K562 (cell line): ENCODE measurements around the gene NDUFS6. TPM values are rescaled to one million over a fixed set of nuclear protein-coding genes. Genes with fewer than 3 reads are reported as not detected.

Experiments used
- ATAC-seq: fragments of 200-7000 bp; cut with Tn5 transposase; 3 replicates; pipeline ENCODE4 v1.9.1; 2020; ENCODE audit warnings: moderate library complexity
- BruUV-seq: library from RNA; stranded (reverse); fragments of 400-500 nt; replicated peaks from 2 replicates; lab custom pipeline; 2021; lab: Mats Ljungman, UMichigan
- CTCF ChIA-PET: fragments of 300-600 bp; formaldehyde crosslinking; extraction: SDS; loops from one replicate; lab custom pipeline; 2021; ENCODE audit warnings: low intra/inter-chr PET ratio; lab: Yijun Ruan, JAX
- POLR2A ChIA-PET: fragments of 300-600, 350-650 bp; sonication (Branson Sonifier 250); formaldehyde crosslinking; extraction: SDS; loops from one replicate; lab custom pipeline; 2021; ENCODE audit warnings: antibody characterized with exemption, inconsistent platforms; lab: Yijun Ruan, JAX
- DNase-seq, 4 experiments: peaks; one replicate each; pipeline versions ENCODE4 v3.0.0 to v3.0.0-alpha.2; 2011 to 2018; ENCODE audit warnings: low spot score in 3 of 4, mixed read lengths in 3 of 4; ENCODE audit errors: extremely low read depth in 1 of 4
- FAIRE-seq: peaks from 2 replicates; lab custom pipeline; 2011; peaks lifted over from hg19 to GRCh38; lab: Jason Lieb, UNC
- H2AFZ ChIP-seq: 2 replicates; pipeline ENCODE4 v1.6.0; 2011; ENCODE audit warnings: low read depth, low read length, control low read depth, inconsistent platforms
- H3K27ac ChIP-seq: fragments of 200-600 bp; 3 replicates; pipeline ENCODE4 v1.8.0; 2011; ENCODE audit warnings: low read depth, mild to moderate bottlenecking, control low read depth, inconsistent platforms, low read length, moderate library complexity, mixed read lengths; ENCODE audit errors: extremely low read depth
- H3K27me3 ChIP-seq, 2 experiments: fragments of 300-600 bp in 1 of 2; 2 replicates in 1 of 2; 3 replicates in 1 of 2; pipeline versions ENCODE4 v1.6.0 to v1.8.0; 2011; ENCODE audit warnings: inconsistent platforms in 2 of 2, low read length in 2 of 2, mild to moderate bottlenecking in 1 of 2, mixed read lengths in 1 of 2, moderate library complexity in 1 of 2; ENCODE audit not compliant: control insufficient read depth in 2 of 2, insufficient read depth in 2 of 2
- H3K36me3 ChIP-seq: fragments of 300-600 bp; 3 replicates; pipeline ENCODE4 v1.8.0; 2011; ENCODE audit warnings: mild to moderate bottlenecking, low read length, inconsistent platforms; ENCODE audit not compliant: control insufficient read depth, insufficient read depth
- H3K4me1 ChIP-seq, 2 experiments: fragments of 200-600 bp in 1 of 2; replicated peaks in 1 of 2; 2 replicates in 1 of 2; 3 replicates in 1 of 2; pipeline versions ENCODE4 v1.5.1 to v1.8.0; 2011; ENCODE audit warnings: inconsistent platforms in 2 of 2, low read length in 2 of 2, mild to moderate bottlenecking in 1 of 2, mixed read lengths in 1 of 2, moderate library complexity in 1 of 2; ENCODE audit not compliant: control insufficient read depth in 2 of 2, insufficient read depth in 2 of 2
- H3K4me2 ChIP-seq: 2 replicates; pipeline ENCODE4 v1.6.1; 2011; ENCODE audit warnings: low read length, control low read depth, inconsistent platforms, mixed read lengths; ENCODE audit not compliant: insufficient read depth
- H3K4me3 ChIP-seq: fragments of 200-600 bp; sonication (generic), shearing (Covaris generic); 2 replicates; pipeline ENCODE4 v1.5.1; 2016; ENCODE audit warnings: control low read depth, inconsistent platforms
- H3K79me2 ChIP-seq: fragments of 200-600 bp; 3 replicates; pipeline ENCODE4 v1.8.0; 2011; ENCODE audit warnings: low read length, inconsistent platforms; ENCODE audit not compliant: control insufficient read depth, insufficient read depth
- H3K9ac ChIP-seq, 2 experiments: 2 replicates each; pipeline versions ENCODE4 v1.6.0 to v1.6.1; 2011; ENCODE audit warnings: low read depth in 2 of 2, low read length in 2 of 2, control low read depth in 1 of 2, inconsistent platforms in 1 of 2, mild to moderate bottlenecking in 1 of 2, mixed read lengths in 1 of 2; ENCODE audit not compliant: insufficient read depth in 1 of 2
- H3K9me1 ChIP-seq: one replicate; pipeline ENCODE4 v1.6.0; 2011; ENCODE audit warnings: inconsistent platforms, mild to moderate bottlenecking, low read length, moderate library complexity; ENCODE audit not compliant: control insufficient read depth, insufficient read depth
- H3K9me3 ChIP-seq: replicated peaks from 2 replicates; pipeline ENCODE4 v1.5.1; 2011; ENCODE audit warnings: low read depth, low read length, inconsistent platforms; ENCODE audit not compliant: control insufficient read depth, insufficient read depth
- H4K20me1 ChIP-seq: replicated peaks from 2 replicates; pipeline ENCODE4 v1.6.1; 2011; ENCODE audit warnings: low read length, inconsistent platforms, mixed read lengths; ENCODE audit not compliant: control insufficient read depth, insufficient read depth
- CCNT2 ChIP-seq: IDR thresholded peaks from 2 replicates; pipeline ENCODE4 v1.6.1; 2011; ENCODE audit warnings: borderline replicate concordance, low read depth, mild to moderate bottlenecking, moderate library complexity, mixed read lengths, low read length; ENCODE audit not compliant: insufficient read length; ENCODE audit errors: extremely low read depth
- CREB1 ChIP-seq, 2 experiments: sonication (generic) in 1 of 2; formaldehyde crosslinking in 1 of 2; IDR thresholded peaks; 2 replicates each; pipeline versions ENCODE4 v1.6.1 to v1.8.0; 2012 to 2022; ENCODE audit warnings: inconsistent platforms in 1 of 2, mild to moderate bottlenecking in 1 of 2, missing genetic modification reagents in 1 of 2, moderate library complexity in 1 of 2
- DEAF1 ChIP-seq: fragments of 450-650 bp; formaldehyde crosslinking; IDR thresholded peaks from 2 replicates; pipeline ENCODE4 v1.4.0; 2020; ENCODE audit warnings: mild to moderate bottlenecking, moderate library complexity
- E2F3 ChIP-seq: fragments of 250-450 bp; sonication (Bioruptor Pico); IDR thresholded peaks from 2 replicates; pipeline ENCODE4 v1.4.0; 2020; ENCODE audit warnings: mild to moderate bottlenecking
- ETS2 ChIP-seq: IDR thresholded peaks from 2 replicates; pipeline ENCODE4 v1.6.1; 2016; ENCODE audit warnings: borderline replicate concordance, missing genetic modification characterization, mild to moderate bottlenecking, moderate library complexity, missing compliant biosample characterization; ENCODE audit not compliant: poor library complexity, severe bottlenecking
- ETV1 ChIP-seq: fragments of 450-650 bp; conservative IDR thresholded peaks from 2 replicates; pipeline ENCODE4 v1.6.1; 2016; ENCODE audit warnings: missing genetic modification characterization, control low read depth, low read depth, missing compliant biosample characterization
- HDAC3 ChIP-seq: fragments of 450-650 bp; IDR thresholded peaks from 2 replicates; pipeline ENCODE4 v1.6.1; 2018; ENCODE audit warnings: borderline replicate concordance, mild to moderate bottlenecking, moderate library complexity; ENCODE audit not compliant: partially characterized antibody
- KAT2B ChIP-seq: IDR thresholded peaks from one replicate; pipeline ENCODE4 v1.6.1; 2012; ENCODE audit warnings: low read depth, mild to moderate bottlenecking, control low read depth, inconsistent platforms, low read length, moderate library complexity
- KLF10 ChIP-seq: fragments of 250-450 bp; sonication (Bioruptor Pico); IDR thresholded peaks from 2 replicates; pipeline ENCODE4 v1.6.1; 2021; ENCODE audit warnings: matching md5 sums
- LCOR ChIP-seq: sonication (generic); formaldehyde crosslinking; IDR thresholded peaks from 2 replicates; pipeline ENCODE4 v1.8.0; 2022; ENCODE audit warnings: mild to moderate bottlenecking, missing genetic modification reagents
- NFXL1 ChIP-seq: fragments of 450-650 bp; formaldehyde crosslinking; IDR thresholded peaks from 2 replicates; pipeline ENCODE4 v1.4.0; 2021; ENCODE audit warnings: mild to moderate bottlenecking
- SREBF2 ChIP-seq: sonication (generic); formaldehyde crosslinking; IDR thresholded peaks from 2 replicates; pipeline ENCODE4 v1.4.0; 2020; ENCODE audit warnings: mild to moderate bottlenecking, missing genetic modification reagents
- U2AF2 ChIP-seq: fragments of 200-400 bp; formaldehyde crosslinking; optimal IDR thresholded peaks from 2 replicates; pipeline ENCODE3; 2017; ENCODE audit warnings: low read depth, mild to moderate bottlenecking, low read length
- ZNF316 ChIP-seq: fragments of 450-650 bp; IDR thresholded peaks from 2 replicates; pipeline ENCODE4 v1.6.1; 2016
- ZNF354B ChIP-seq: fragments of 250-450 bp; sonication (Bioruptor Pico); IDR thresholded peaks from 2 replicates; pipeline ENCODE4 v1.4.0; 2020
- ZNF668 ChIP-seq: fragments of 250-450 bp; sonication (Bioruptor Pico); IDR thresholded peaks from 2 replicates; pipeline ENCODE4 v1.8.0; 2022; ENCODE audit warnings: mild to moderate bottlenecking, inconsistent platforms
- WGBS: fragments of 100-300 bp; shearing (Covaris generic); methylation state at CpG from one replicate; pipeline ENCODE4 v1.1.6; 2016; ENCODE audit warnings: low coverage, mixed read lengths; ENCODE audit not compliant: insufficient coverage; ENCODE audit errors: missing lambda C conversion rate; 5-methylcytosine and 5-hydroxymethylcytosine counted together
- in situ Hi-C: fragments of 300-500 bp; cut with MboI; formaldehyde crosslinking; loops from 4 replicates; pipeline ENCODE4 v1.15.0; 2018; ENCODE audit warnings: inconsistent platforms, mixed read lengths
- intact Hi-C: fragments of 100-400 bp; cut with micrococcal nuclease; formaldehyde crosslinking; loops from 2 replicates; pipeline ENCODE4 v1.14.2; 2022
- polyA plus RNA-seq, 8 experiments: library from polyadenylated mRNA; depleted of rRNA in 4 of 8; stranded (reverse) in 5 of 8; unstranded in 3 of 8; fragments of >200 nt; fragmentation: Nextera tagmentation in 2 of 8; fragmentation: Illumina TruSeq in 1 of 8; extraction: Ambion mirVana in 2 of 8; extraction: Trizol in 1 of 8; gene quantifications; 2 replicates each; pipeline versions ENCODE4 v1.2.1 to v1.2.3, GENCODE V29; 2011 to 2014; ENCODE audit warnings: inconsistent platforms in 1 of 8, missing spikeins in 1 of 8
- total RNA-seq, 7 experiments: library from RNA; depleted of rRNA in 6 of 7; stranded (reverse); fragments of >200 nt in 6 of 7; fragmentation: Illumina TruSeq in 2 of 7; extraction: Trizol in 2 of 7; gene quantifications; 2 replicates each; pipeline versions ENCODE4 v1.2.1 to v1.2.3, GENCODE V29; 2011 to 2021; ENCODE audit warnings: low replicate concordance in 1 of 7

The NDUFS6 gene
- total and polyA plus RNA-seq, 9 of the 15 experiments (the other 6 are each of a cell fraction or from before 2014, with no cell fraction given), result 36.1 to 291 (median 77.0) TPM

GRCh38 chr5:1819458-1819857 lies 18.3 kb downstream of the NDUFS6 start:
- Histone ChIP-seq H3K4me3 (no peak overlapping the region), H3K4me2 (no peak overlapping the region), H3K36me3 (peaks cover 95% of the 10 kb centered on the region), H2AFZ (no peak overlapping the region), H3K27ac (no peak overlapping the region), H3K9ac (no peak overlapping the region), H3K79me2 (0 out of 3 replicates have a peak, but pooled peaks cover 4% of the 10 kb centered on the region), H3K9me1 (no peaks in the 10 kb centered on the region), H3K27me3 (no peaks in the 10 kb centered on the region), H3K9me3 (no peaks in the 10 kb centered on the region), H3K4me1 (no peaks in the 10 kb centered on the region; a peak in 1 of 5 replicates), H4K20me1 (peaks cover 11% of the 10 kb centered on the region)
- WGBS, result 95% methylated on average over 2 of the region's 2 CpGs
- TF ChIP-seq HDAC3, result no peak
- in situ Hi-C loops, result no loop called here
- DNase-seq (peak in 1 of 4 experiments; percentile 8), FAIRE-seq (no peak), ATAC-seq (no peak)
- CTCF ChIA-PET, result no interaction called here
- no TSS peak for BruUV-seq
- intact Hi-C loops, result no loop called here
- POLR2A ChIA-PET, result no interaction called here

- ChIA-PET CTCF (no interaction called here), POLR2A (interaction anchor here (0.9 to 1.3 kb wide), 3 partner anchors 10 to 34 kb away, joined by 3 to 4 read pairs (median 3); no protein-coding TSS in a partner anchor)
- WGBS, result 84% methylated on average over 12 of the region's 12 CpGs
- no peak overlapping the region for H2AFZ ChIP-seq
- FAIRE-seq (no peak), ATAC-seq (no peak), DNase-seq (peak in 1 of 4 experiments; percentile 20)
- in situ Hi-C loops (no loop called here), intact Hi-C loops (no loop called here)
- H3K4me3 ChIP-seq, result no peak overlapping the region
- H3K79me2 ChIP-seq, result 0 out of 3 replicates have a peak, but pooled peaks cover 4% of the 10 kb centered on the region
- no peaks in the 10 kb centered on the region for H3K9me1 ChIP-seq
- no peaks in the 10 kb centered on the region for H3K9me3 ChIP-seq
- H3K4me1 ChIP-seq, result peaks cover 0 to 3% of the 10 kb centered on the region in 2 experiments; a peak in 1 of 5 replicates
- no peak overlapping the region for H3K9ac ChIP-seq
- no peak overlapping the region for H3K4me2 ChIP-seq
- H4K20me1 ChIP-seq, result peaks cover 11% of the 10 kb centered on the region
- H3K27me3 ChIP-seq, result no peaks in the 10 kb centered on the region
- H3K36me3 ChIP-seq, result peaks cover 94% of the 10 kb centered on the region
- no TSS peak for BruUV-seq
- no peak overlapping the region for H3K27ac ChIP-seq
- TF ChIP-seq KLF10, result no peak
- TF ChIP-seq KAT2B, result no peak
- TF ChIP-seq DEAF1 (CRISPR knock-in tag), result no peak
- no peak for TF ChIP-seq ZNF354B (CRISPR knock-in tag)
- TF ChIP-seq ZNF316, result peak; percentile 76
- no peak for TF ChIP-seq ZNF668 (CRISPR knock-in tag)
- TF ChIP-seq ETS2 (tag), result no peak
- TF ChIP-seq E2F3, result no peak
- no peak for TF ChIP-seq ETV1 (tag)
- no peak for TF ChIP-seq NFXL1 (CRISPR knock-in tag)
- no peak for TF ChIP-seq SREBF2
- no peak for TF ChIP-seq U2AF2
- TF ChIP-seq LCOR (CRISPR knock-in tag), result no peak
- no peak for TF ChIP-seq CCNT2
- no peak for TF ChIP-seq CREB1 (IDR thresholded peaks at IDR 0.05)
- no peak for TF ChIP-seq CREB1 (CRISPR knock-in tag; IDR thresholded peaks at IDR 0.05)
Measured at GRCh38 chr5:1820381-1820780, 19.2 kb downstream of the NDUFS6 start.
